Heart right ventricle (tissue), 16 donors: ENCODE measurements around the gene SHISAL1. TPM values are rescaled to one million over a fixed set of nuclear protein-coding genes. Genes with fewer than 3 reads are reported as not detected.

Experiments
- ATAC-seq, 8 donors: fragments of 200-7000 bp; cut with Tn5 transposase; one replicate each; pipeline ENCODE4 v1.9.1; 2020; ENCODE audit warnings: mild to moderate bottlenecking in 8 of 8, moderate library complexity in 8 of 8, moderate number of reproducible peaks in 1 of 8
- DNase-seq, 2 donors: peaks; one replicate each; pipeline ENCODE4 v3.0.0-alpha.2; 2020
- H3K27ac ChIP-seq, 10 donors: fragments of 200-600 bp; sonication (generic) in 2 of 10; one replicate each; pipeline versions ENCODE4 v1.5.0 to v1.8.0; 2020 to 2022; ENCODE audit warnings: mild to moderate bottlenecking in 3 of 10
- H3K27me3 ChIP-seq, 7 donors: fragments of 200-600 bp; one replicate each; pipeline ENCODE4 v1.8.0; 2021 to 2022; ENCODE audit warnings: mild to moderate bottlenecking in 2 of 7
- H3K36me3 ChIP-seq, 9 donors: fragments of 200-600 bp; sonication (generic) in 1 of 9; one replicate each; pipeline versions ENCODE4 v1.5.0 to v1.8.0; 2020 to 2022; ENCODE audit warnings: mild to moderate bottlenecking in 2 of 9
- H3K4me1 ChIP-seq, 9 donors: fragments of 200-600 bp; sonication (generic) in 1 of 9; one replicate each; pipeline versions ENCODE4 v1.5.0 to v1.8.0; 2020 to 2022; ENCODE audit warnings: mild to moderate bottlenecking in 4 of 9
- H3K4me3 ChIP-seq, 10 donors: fragments of 200-600 bp; sonication (generic) in 2 of 10; one replicate each; pipeline versions ENCODE4 v1.5.0 to v1.8.0; 2020 to 2022; ENCODE audit warnings: mild to moderate bottlenecking in 7 of 10, moderate library complexity in 2 of 10
- H3K9me3 ChIP-seq, 11 donors: fragments of 200-600 bp in 10 of 11; sonication (generic) in 2 of 11; one replicate each; pipeline versions ENCODE4 v1.5.0 to v1.8.0; 2013 to 2022; ENCODE audit warnings: mild to moderate bottlenecking in 2 of 11, control low read depth in 1 of 11, moderate library complexity in 1 of 11
- WGBS, 2 donors: extraction: QIAGEN DNeasy Blood & Tissue Kit; methylation state at CpG; one replicate each; pipeline ENCODE4 v1.1.7; 2013; ENCODE audit warnings: inconsistent platforms in 1 of 2; 5-methylcytosine and 5-hydroxymethylcytosine counted together
- intact Hi-C, 10 donors: fragments of 100-400 bp; cut with DNase I; formaldehyde crosslinking; loops; one replicate each; pipeline versions ENCODE4 v1.11.1 to v1.14.2; 2022
- polyA plus RNA-seq, 2 donors: library from polyadenylated mRNA; stranded (reverse); fragments of 200-250 nt; gene quantifications; one replicate each; pipeline ENCODE4 v1.2.3, GENCODE V29; 2013
- total RNA-seq, 10 donors: library from RNA; stranded (reverse); fragmentation: NEBNext Ultra II Directional in 3 of 10; extraction: Animal tissue kit (Norgen Biotek cat#: 25700) in 3 of 10; gene quantifications; one replicate each; pipeline versions ENCODE4 v1.2.1 to v1.2.4, GENCODE V29; 2021 to 2023
- TF ChIP-seq, protein P1 (sequence below), 9 donors: fragments of 200-600 bp; sonication (generic) in 2 of 9; IDR thresholded peaks; one replicate each; pipeline versions ENCODE4 v1.5.0 to v1.8.0; 2021 to 2022; ENCODE audit warnings: antibody characterized with exemption in 9 of 9, mild to moderate bottlenecking in 5 of 9, moderate library complexity in 1 of 9
- donor health status: Arrhythmogenic right ventricular cardiomyopathy.
- donor health status: ischemic (EF 13 %, LVEDD 7.1; RV severe dilation, severe dysfunction).
- donor health status: healthy with polysubstance abuse.
- donor health status: DM: no; HTN: yes; CAD: no.
- donor health status: DM: no; HTN: no; CAD: no.
- donor health status: ischemic (EF 25% LVEDD 6.9; RV normal size, moderate dysfunction).
- donor health status: ischemic (EF 25% LVEDD 5.7; RV mildly dilated, moderate dysfunction).
- donor health status: healthy.
- donor health status: DM: yes; HTN: yes; CAD: no.
- donor health status: Ischemic cardiomyopathy.
- donor health status: ischemic (EF 35%, LVEDD 5.7; RV mildly dilated, moderate dysfunction).
- donor health status: nonischemic (EF 11% LVEDD 7.7; RV severe dilation, severe dysfunction).
- donor health status: DM: yes; HTN: yes; CAD: no.
- donor health status: PGD.
- donor health status: ischemic (EF 29% LVEDD 5.4; RV normal size, mild dysfunction).
- donor health status: nonischemic (EF 23%, LVEDD 6.1; RV moderate dilation, normal function).

Gene SHISAL1
- total and polyA plus RNA-seq, 12 donors = 0.15 to 1.7 (median 0.63) TPM

DNA sequence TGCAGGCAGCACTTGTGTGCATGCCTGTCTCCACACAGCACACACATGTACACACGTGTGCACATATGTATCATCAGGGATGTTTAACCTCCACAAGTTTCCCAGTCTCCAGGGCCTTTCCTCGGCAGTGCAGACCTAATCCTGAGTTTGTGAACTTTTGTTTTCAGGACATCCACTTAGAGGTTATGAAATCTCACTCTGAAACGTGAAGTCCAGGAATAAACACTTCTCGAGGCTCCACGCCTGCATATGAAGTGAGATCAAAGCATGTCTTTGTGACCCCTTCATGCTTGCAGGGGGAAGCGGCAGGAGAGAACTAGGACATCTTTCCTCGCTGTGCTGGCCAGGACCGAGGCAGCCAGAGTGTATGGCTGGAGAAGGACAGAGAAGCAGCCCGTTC lies 3.1 kb downstream of the SHISAL1 start:
- H3K27me3 ChIP-seq = no peaks in the 10 kb centered on the region

DNA sequence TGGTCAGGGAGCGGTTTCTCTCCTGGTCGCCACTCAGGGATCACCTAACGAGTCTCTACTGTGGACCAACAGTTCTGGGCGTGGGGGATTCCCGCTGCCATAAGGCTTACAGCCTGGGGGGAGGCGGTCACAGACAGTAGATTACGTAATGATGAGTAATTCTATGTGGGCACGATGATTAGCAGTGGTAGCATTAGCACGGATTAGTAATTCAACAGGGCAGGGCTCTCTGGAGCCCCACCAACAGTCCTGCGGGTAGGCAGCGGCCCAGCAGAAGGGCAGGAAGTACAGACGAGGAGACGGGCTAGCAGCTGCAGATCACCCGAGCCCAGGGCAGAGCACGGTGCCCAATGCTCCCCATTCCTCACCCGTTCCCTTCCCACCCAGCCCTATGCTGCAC lies 3.6 kb downstream of the SHISAL1 start:
- peaks cover 2 to 26% (median 14%) of the 10 kb centered on the region in 9 donors for H3K4me1 ChIP-seq
- H3K36me3 ChIP-seq = no peaks in the 10 kb centered on the region
- 64 to 68% methylated on average over 16 of the region's 16 CpGs for WGBS, 2 donors
- no peaks in the 10 kb centered on the region for H3K27me3 ChIP-seq
- TF ChIP-seq, protein P1, sequence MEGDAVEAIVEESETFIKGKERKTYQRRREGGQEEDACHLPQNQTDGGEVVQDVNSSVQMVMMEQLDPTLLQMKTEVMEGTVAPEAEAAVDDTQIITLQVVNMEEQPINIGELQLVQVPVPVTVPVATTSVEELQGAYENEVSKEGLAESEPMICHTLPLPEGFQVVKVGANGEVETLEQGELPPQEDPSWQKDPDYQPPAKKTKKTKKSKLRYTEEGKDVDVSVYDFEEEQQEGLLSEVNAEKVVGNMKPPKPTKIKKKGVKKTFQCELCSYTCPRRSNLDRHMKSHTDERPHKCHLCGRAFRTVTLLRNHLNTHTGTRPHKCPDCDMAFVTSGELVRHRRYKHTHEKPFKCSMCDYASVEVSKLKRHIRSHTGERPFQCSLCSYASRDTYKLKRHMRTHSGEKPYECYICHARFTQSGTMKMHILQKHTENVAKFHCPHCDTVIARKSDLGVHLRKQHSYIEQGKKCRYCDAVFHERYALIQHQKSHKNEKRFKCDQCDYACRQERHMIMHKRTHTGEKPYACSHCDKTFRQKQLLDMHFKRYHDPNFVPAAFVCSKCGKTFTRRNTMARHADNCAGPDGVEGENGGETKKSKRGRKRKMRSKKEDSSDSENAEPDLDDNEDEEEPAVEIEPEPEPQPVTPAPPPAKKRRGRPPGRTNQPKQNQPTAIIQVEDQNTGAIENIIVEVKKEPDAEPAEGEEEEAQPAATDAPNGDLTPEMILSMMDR (IDR thresholded peaks at IDR 0.05) = no peak
- no peaks in the 10 kb centered on the region for H3K9me3 ChIP-seq
- peak in 5 of 8 donors; percentile 18 to 55 (median 25) for ATAC-seq
- DNase-seq = no peak
- H3K4me3 ChIP-seq = no peak overlapping the region
- peak overlapping the region in 1 of 10 donors; percentile 17 for H3K27ac ChIP-seq
- intact Hi-C loops = no loop called here

More for the DNA sequence above, 3.1 kb downstream of the SHISAL1 start:
- 79 to 89% methylated on average over 9 of the region's 9 CpGs for WGBS, 2 donors
- TF ChIP-seq, protein P1 (IDR thresholded peaks at IDR 0.05) = no peak
- ATAC-seq (no peak), DNase-seq (no peak)
- Histone ChIP-seq H3K4me3 (no peak overlapping the region), H3K9me3 (no peaks in the 10 kb centered on the region), H3K27ac (peak overlapping the region in 1 of 10 donors; percentile 40), H3K4me1 (peaks cover 2 to 26% (median 14%) of the 10 kb centered on the region in 9 donors), H3K36me3 (no peaks in the 10 kb centered on the region)
- intact Hi-C loops = no loop called here

DNA sequence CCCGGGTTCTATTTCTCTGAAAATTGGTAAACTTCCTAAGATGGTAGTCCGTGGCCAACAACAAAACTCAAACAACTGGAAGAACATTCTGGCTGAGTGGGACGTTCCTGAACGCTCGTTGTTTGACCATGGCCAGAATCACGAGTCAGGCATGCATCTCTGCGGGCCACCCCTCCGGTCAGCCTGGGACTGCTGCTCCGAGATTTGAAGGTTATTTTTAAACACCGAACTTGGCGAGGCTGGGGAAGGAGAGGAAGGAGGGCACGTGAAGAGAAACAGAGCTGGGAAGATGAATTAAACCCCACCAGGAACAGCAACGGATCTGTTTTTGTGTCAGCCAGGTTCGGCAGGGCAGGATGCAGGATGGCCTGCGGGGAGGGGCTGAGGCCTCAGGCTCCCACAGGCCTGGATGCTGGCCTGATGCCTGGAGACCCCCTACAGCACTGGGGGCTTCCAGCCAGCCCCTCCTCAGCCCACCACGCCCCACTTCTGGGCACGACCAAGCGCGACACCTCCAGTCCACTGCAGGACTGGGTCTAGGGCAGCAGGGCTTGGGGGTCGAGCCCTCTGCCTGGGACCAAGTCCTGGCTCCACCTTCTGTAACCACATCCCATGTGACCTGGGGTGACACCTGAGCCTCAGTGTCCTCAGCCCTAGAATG lies 5.1 kb downstream of the SHISAL1 start:
- ATAC-seq (peak in 7 of 8 donors; percentile 56 to 83 (median 65)), DNase-seq (peak in 1 of 2 donors; percentile 39)
- H3K27ac ChIP-seq = peak overlapping the region in 5 of 10 donors; percentile 26 to 53 (median 51)
- no peaks in the 10 kb centered on the region for H3K9me3 ChIP-seq
- intact Hi-C loops = no loop called here
- TF ChIP-seq, protein P1 (IDR thresholded peaks at IDR 0.05) = no peak
- peaks cover 2 to 26% (median 14%) of the 10 kb centered on the region in 9 donors for H3K4me1 ChIP-seq
- 39 to 43% methylated on average over 20 of the region's 20 CpGs for WGBS, 2 donors
- no peaks in the 10 kb centered on the region for H3K36me3 ChIP-seq
- no peaks in the 10 kb centered on the region for H3K27me3 ChIP-seq
- no peak overlapping the region for H3K4me3 ChIP-seq

DNA sequence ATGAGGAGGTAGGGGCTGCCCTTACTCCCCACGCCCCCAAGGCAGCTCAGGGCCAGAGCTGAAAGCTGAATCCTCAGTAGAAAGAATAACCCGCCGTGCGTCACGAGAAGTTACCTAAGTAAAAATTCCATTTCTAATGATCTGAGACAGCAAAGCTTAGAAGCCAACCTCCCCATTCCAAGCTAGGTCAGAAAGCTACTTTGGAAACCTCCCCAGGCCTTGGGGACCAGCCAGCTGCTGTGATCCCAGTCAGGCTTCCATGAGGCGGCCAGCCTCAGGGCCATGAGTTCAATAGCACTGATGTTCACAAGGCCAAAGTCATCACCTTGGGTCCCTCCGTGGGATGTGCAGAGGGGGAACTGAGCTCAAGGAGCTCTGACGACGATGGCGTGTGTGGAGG lies 6.9 kb downstream of the SHISAL1 start:
- Histone ChIP-seq H3K9me3 (no peaks in the 10 kb centered on the region), H3K4me1 (peaks cover 2 to 20% (median 14%) of the 10 kb centered on the region in 9 donors), H3K36me3 (no peaks in the 10 kb centered on the region), H3K27me3 (peaks cover 0 to 3% (median 0%) of the 10 kb centered on the region in 7 donors), H3K4me3 (no peak overlapping the region), H3K27ac (no peak overlapping the region)
- no peak for ATAC-seq
- intact Hi-C loops = no loop called here
- WGBS, 2 donors = 82 to 84% methylated on average over 10 of the region's 10 CpGs
- no peak for DNase-seq
- TF ChIP-seq, protein P1 (IDR thresholded peaks at IDR 0.05) = no peak
